Stimulated activated naive CD8-positive, alpha-beta T cell treated with anti-CD3 and anti-CD28 coated beads, Interleukin-15, amount 100 ng/mL, for 72 hours (primary cell): ENCODE measurements around the gene AKR1D1.
"Not testable (repeated sequence)": the region's sequence is repeated elsewhere in the genome, so short reads cannot be mapped to it uniquely, and the experiment has no call there.

Experiments
- ATAC-seq: fragments of 150-1000 bp; cut with Tn5 transposase; 2 replicates; pipeline ENCODE4 v1.10.0; 2021; ENCODE audit warnings: mild to moderate bottlenecking, moderate library complexity
- DNase-seq, 2 donors: peaks; one replicate each; pipeline ENCODE4 v3.0.0; 2021 to 2022
- H3K27ac Mint-ChIP-seq, 2 donors: one replicate each; pipeline ENCODE4 v1.8.0; 2022; ENCODE audit warnings: mild to moderate bottlenecking in 2 of 2, mixed read lengths in 2 of 2, moderate library complexity in 2 of 2
- H3K27me3 Mint-ChIP-seq: one replicate; pipeline ENCODE4 v1.8.0; 2022; ENCODE audit warnings: mixed read lengths
- H3K4me1 Mint-ChIP-seq: one replicate; pipeline ENCODE4 v1.8.0; 2022; ENCODE audit warnings: mild to moderate bottlenecking, mixed read lengths
- H3K4me3 Mint-ChIP-seq, 2 donors: one replicate each; pipeline ENCODE4 v1.8.0; 2022; ENCODE audit warnings: mild to moderate bottlenecking in 2 of 2, mixed read lengths in 2 of 2, moderate library complexity in 1 of 2
- H3K9me3 Mint-ChIP-seq, 2 donors: one replicate each; pipeline ENCODE4 v1.8.0; 2022; ENCODE audit warnings: mixed read lengths in 2 of 2

Gene AKR1D1

DNA sequence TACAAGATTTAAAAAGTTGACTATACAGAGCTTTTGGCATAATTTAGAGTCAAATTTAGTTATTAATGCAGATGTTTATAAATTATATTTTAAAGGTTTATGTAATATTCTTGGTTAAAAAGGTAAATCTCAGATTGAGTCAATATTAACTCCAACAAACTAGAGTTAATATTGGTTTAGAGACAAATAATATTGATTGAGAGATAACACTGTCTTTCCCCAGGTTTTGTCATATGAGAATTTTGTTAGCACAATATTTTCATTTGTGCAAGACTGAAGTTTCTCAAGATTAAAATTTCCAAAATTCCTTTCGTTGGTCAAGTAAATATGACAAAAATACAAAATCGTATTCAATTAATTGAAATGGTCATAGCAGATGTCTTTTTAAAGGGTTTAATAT, 12.9 kb upstream of the AKR1D1 start:
- peaks cover 4% of the 10 kb centered on the region for H3K27me3 Mint-ChIP-seq

DNA sequence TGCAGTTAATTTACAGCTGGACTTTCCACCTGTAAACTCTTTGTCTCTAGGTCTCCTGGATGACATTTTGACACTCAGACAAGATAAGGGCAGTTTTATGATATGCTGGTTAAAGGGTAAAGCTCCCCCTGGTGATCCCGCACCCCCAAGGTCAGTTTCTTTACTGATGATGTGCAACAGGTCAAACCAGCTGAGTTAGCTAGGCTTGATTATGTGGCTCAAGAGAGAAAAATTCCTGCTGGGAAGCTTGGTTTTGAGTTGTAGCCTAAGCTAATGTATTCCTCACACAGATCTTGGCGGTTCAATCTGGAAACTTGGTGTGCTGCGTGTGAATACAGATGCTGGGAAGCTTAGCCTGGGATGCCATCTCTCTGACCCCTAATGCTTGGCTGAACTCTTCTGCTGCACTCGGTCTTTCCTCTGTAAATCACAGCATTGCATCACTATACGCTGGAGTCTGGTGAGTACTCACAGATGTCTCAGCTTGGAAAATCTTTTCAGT, 11.4 kb upstream of the AKR1D1 start:
- DNase-seq = no peak
- no peak for ATAC-seq
- Mint-ChIP-seq H3K4me1 (peaks cover 5% of the 10 kb centered on the region), H3K4me3 (no peak overlapping the region), H3K27me3 (no peaks in the 10 kb centered on the region), H3K27ac (no peak overlapping the region), H3K9me3 (no peaks in the 10 kb centered on the region)

More for the DNA sequence above, 12.9 kb upstream of the AKR1D1 start:
- ATAC-seq = no peak
- H3K4me3 Mint-ChIP-seq = no peak overlapping the region
- DNase-seq = no peak
- H3K27ac Mint-ChIP-seq = no peak overlapping the region
- no peaks in the 10 kb centered on the region for H3K9me3 Mint-ChIP-seq
- peaks cover 5% of the 10 kb centered on the region for H3K4me1 Mint-ChIP-seq

DNA sequence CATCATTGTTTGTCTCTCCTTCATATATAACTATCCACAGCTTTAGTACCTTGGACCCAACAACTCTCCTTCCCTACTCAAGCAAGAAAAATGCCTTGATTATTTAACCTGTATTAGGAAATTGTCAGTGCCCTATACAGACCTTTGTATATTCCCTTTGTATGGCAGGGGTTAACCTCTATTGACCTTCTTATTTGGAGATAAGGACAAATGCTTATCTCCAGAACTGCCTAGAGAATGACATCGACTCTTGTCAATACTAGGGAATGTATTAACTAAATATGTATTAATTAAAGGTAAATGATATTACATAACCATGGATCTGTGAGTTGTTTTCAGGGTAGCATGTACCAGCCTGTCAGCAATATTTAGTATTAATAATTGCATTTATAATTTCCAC, 10.4 kb upstream of the AKR1D1 start:
- Mint-ChIP-seq H3K4me1 (peaks cover 5% of the 10 kb centered on the region), H3K9me3 (no peaks in the 10 kb centered on the region), H3K27me3 (no peaks in the 10 kb centered on the region), H3K4me3 (no peak overlapping the region), H3K27ac (no peak overlapping the region)
- ATAC-seq (no peak), DNase-seq (no peak)

DNA sequence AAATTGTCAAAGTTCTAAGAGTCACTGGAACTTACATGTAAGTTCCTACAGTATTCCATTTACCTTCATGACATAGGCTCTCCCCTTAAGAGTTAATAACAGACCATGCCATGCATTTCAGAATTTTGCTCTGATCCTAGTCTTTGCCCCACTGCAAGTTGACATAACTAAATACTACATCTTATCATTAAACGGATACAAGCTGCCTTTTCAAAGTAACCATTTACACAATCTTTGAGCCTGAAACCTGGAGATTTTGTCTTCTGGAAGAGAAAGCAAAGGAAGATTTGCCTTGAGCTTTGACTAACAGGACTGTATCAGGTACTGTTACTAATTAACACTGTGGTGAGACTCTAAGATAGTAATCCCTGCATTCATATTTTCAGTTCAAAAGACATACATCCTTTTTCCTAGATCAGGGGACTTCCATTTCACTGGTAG, 9.3 kb upstream of the AKR1D1 start:
- Mint-ChIP-seq H3K27me3 (no peaks in the 10 kb centered on the region), H3K4me1 (peaks cover 5% of the 10 kb centered on the region), H3K27ac (no peak overlapping the region), H3K9me3 (no peaks in the 10 kb centered on the region), H3K4me3 (no peak overlapping the region)
- ATAC-seq = no peak
- DNase-seq = no peak

DNA sequence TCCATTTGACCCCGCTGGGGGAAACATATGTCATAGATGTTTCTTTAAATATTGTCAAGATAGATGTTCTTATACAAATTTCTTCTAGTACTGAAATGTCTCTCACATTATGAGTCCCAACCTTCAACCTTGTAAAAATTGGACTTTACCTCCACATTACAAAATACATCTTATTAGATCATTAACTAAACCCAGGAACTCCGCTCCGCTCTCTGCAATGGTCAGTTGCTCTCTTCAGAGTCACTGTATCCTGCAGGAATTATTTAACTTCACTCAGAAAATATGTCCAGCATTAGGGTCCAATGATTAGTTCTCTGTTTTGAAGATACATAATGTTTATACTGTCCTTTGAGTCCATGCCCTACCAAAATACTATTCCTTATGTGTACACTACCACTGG, 8.5 kb upstream of the AKR1D1 start:
- Mint-ChIP-seq H3K4me3 (no peak overlapping the region), H3K27ac (no peak overlapping the region), H3K4me1 (peaks cover 5% of the 10 kb centered on the region), H3K27me3 (no peaks in the 10 kb centered on the region), H3K9me3 (no peaks in the 10 kb centered on the region)
- DNase-seq (no peak), ATAC-seq (no peak)

DNA sequence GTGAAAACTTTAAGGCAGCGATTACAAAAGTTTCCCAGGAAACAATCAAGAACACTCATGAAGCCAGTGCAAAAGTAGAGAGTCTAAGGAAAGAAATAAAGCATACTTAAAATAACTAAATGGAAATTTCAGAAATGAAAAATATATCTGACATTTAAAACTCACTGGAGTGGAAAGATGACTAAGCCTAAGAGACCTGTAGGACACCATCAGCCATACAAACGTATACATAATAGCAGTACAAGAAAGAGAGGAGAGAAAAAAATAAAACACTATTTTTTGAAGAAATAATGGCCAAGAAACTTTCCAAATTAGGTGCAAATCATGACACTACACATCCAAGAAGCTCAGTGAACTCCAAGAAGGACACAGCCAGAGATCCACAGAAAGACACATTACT, 5.4 kb upstream of the AKR1D1 start:
- no peak for DNase-seq
- Mint-ChIP-seq H3K9me3 (peaks cover 8 to 13% of the 10 kb centered on the region in 2 donors), H3K4me1 (peaks cover 5% of the 10 kb centered on the region), H3K27ac (peak overlapping the region in 1 of 2 donors; percentile 54), H3K4me3 (no peak overlapping the region), H3K27me3 (no peaks in the 10 kb centered on the region)
- no peak for ATAC-seq

DNA sequence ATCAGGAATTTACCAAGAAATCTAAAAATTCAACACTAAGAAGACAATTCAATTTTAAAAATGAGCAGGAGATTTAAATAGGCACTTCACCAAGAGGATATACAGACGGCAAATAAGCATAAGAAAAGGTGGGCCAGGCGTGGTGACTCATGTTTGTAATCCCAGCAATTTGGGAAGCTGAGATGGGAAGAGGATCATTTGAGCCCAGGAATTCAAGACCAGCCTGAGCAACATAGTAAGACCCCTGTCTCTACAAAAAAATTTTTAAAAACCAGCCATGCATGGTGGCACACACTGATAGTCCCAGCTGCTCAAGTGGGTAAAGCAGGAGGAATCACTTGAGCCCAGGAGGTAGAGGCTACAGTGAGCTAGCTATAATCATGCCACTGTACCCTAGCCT, 3.5 kb upstream of the AKR1D1 start:
- H3K4me1 Mint-ChIP-seq = no peaks in the 10 kb centered on the region
- no peak overlapping the region for H3K27ac Mint-ChIP-seq

DNA sequence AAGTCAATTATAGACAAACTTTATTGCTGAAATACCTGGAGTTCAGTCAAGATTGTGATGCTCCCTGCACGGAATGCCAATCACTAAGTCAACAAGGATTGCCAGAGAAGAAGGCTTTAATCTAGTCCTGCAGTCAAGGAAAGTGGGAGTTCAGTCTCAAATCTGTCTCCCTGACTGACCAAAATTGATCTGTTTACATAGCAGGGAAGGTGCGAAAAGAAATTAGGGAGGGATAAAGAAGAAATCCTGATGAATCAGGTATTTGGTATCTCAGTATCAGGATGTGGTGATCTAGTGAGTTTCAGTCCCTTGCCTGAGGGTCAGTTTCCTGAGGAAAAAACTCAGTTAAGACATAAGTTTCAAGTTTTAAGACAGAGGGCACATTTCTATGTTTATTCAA, 2.1 kb upstream of the AKR1D1 start:
- no peaks in the 10 kb centered on the region for H3K4me1 Mint-ChIP-seq
- H3K9me3 Mint-ChIP-seq = peaks cover 14 to 20% of the 10 kb centered on the region in 2 donors
- H3K4me3 Mint-ChIP-seq = no peak overlapping the region
- ATAC-seq = no peak
- DNase-seq = no peak
- no peaks in the 10 kb centered on the region for H3K27me3 Mint-ChIP-seq
- H3K27ac Mint-ChIP-seq = no peak overlapping the region

More for the DNA sequence above, 3.5 kb upstream of the AKR1D1 start:
- peaks cover 14 to 20% of the 10 kb centered on the region in 2 donors for H3K9me3 Mint-ChIP-seq
- no peak overlapping the region for H3K4me3 Mint-ChIP-seq
- ATAC-seq (no peak), DNase-seq (no peak)
- no peaks in the 10 kb centered on the region for H3K27me3 Mint-ChIP-seq

DNA sequence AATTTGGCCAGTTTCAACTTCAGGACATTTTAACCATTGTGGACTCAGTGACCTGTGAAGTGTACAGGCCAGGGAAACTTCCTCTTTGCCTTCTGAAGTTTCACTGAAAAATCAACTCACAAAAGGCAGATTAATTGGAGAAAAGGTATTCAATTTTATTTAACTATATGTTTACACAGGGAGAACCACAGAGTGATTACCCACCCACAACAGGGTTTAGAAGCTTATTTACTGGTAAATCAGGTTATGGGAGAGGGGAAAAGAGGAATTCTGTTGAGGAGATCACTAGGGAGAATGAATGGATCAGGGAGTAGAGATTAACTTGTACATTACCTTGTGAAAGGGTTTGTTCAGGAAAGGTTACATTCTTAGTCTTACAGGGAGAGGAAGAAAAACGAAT, 1.7 kb upstream of the AKR1D1 start:
- no peak overlapping the region for H3K4me3 Mint-ChIP-seq
- ATAC-seq = no peak
- peaks cover 14 to 20% of the 10 kb centered on the region in 2 donors for H3K9me3 Mint-ChIP-seq
- H3K27ac Mint-ChIP-seq = peak overlapping the region in 1 of 2 donors; percentile 4
- no peaks in the 10 kb centered on the region for H3K27me3 Mint-ChIP-seq
- no peak for DNase-seq
- no peaks in the 10 kb centered on the region for H3K4me1 Mint-ChIP-seq

DNA sequence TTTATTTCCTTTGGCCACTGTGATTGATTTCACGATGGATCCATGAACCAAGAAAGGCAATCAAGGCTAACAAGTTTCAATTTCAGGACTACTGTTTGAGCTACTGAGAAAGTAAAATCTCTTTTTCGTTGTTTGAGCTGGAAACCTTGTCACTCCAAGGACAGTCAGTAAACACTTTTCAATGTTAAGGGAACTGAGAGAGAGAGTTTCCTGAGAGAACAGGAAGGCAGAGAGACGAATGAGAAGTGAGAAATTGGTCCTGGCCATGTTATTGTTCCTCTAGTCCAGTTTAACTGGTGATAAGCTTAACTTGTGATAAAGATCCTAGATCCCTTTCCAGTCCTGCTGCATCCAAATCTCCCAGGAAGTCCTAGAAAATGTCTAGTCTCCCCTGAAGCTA, 909 bp upstream of the AKR1D1 start:
- Mint-ChIP-seq H3K4me3 (no peak overlapping the region), H3K4me1 (no peaks in the 10 kb centered on the region), H3K27me3 (no peaks in the 10 kb centered on the region), H3K9me3 (peaks cover 14 to 20% of the 10 kb centered on the region in 2 donors), H3K27ac (no peak overlapping the region)
- no peak for DNase-seq
- ATAC-seq = no peak

DNA sequence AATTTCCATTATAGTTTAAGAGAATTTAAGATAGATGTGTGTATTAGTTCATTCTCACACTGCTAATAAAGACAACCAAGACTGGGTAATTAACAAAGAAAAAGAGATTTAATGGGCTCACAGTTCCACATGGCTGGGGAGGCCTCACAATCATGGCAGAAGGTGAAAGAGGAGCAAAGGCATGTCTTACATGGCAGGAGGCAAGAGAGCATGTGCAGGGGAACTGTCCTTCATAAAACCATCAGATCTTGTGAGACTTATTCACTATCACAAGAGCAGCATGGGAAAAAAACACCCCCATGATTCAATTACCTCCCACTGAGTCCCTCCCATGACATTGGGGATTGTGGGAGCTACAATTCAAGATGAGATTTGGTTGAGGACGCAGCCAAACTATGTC, 473 bp upstream of the AKR1D1 start:
- H3K4me3 Mint-ChIP-seq, H3K27me3 Mint-ChIP-seq, H3K4me1 Mint-ChIP-seq, DNase-seq, ATAC-seq, H3K27ac Mint-ChIP-seq: not testable (repeated sequence)
- H3K9me3 Mint-ChIP-seq = peaks cover 14 to 20% of the 10 kb centered on the region in 2 donors

DNA sequence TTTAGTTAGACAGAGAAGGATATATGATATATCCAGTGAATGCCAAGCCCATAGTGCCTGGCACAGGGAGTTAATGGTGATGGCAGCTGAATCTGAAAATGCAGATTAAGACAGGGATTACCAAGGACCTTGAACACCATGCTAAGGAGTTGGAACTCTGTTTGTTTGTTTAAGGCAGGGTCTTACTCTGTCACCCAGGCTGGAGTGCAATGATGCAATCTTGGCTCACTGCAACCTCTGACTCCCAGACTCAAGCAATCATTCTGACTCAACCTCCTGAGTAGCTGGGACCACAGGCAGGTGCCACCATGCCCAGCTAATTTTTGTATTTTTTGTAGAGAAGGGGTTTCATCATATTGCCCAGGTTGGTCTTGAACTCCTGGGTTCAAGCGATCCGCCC, 1.6 kb downstream of the AKR1D1 start:
- no peaks in the 10 kb centered on the region for H3K4me1 Mint-ChIP-seq
- DNase-seq = no peak

DNA sequence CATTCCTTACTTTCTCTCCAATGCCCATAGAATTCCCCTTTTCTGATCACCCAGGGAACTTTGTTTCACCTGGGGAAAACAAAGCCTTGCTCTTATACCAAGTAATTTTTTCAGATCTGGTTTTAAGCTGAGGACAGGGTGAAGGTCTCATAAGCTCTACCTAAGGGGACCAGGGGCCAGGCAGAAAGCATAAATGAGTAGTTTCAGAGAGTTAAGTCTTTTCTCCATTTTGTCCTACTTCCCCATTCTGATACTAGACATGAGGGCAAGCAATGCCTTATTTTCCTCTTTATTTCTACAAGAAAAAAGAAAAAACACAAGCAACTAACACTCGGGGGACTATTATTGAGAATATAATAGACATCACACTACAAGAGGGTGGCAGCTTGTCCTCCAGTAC, 2.9 kb downstream of the AKR1D1 start:
- H3K9me3 Mint-ChIP-seq = peaks cover 14 to 17% of the 10 kb centered on the region in 2 donors
- no peaks in the 10 kb centered on the region for H3K4me1 Mint-ChIP-seq
- no peaks in the 10 kb centered on the region for H3K27me3 Mint-ChIP-seq
- no peak overlapping the region for H3K4me3 Mint-ChIP-seq
- ATAC-seq = no peak
- DNase-seq = no peak
- no peak overlapping the region for H3K27ac Mint-ChIP-seq

More for the DNA sequence above, 1.6 kb downstream of the AKR1D1 start:
- no peaks in the 10 kb centered on the region for H3K27me3 Mint-ChIP-seq
- H3K4me3 Mint-ChIP-seq = no peak overlapping the region
- H3K9me3 Mint-ChIP-seq = peaks cover 14 to 20% of the 10 kb centered on the region in 2 donors
- no peak for ATAC-seq
- no peak overlapping the region for H3K27ac Mint-ChIP-seq

DNA sequence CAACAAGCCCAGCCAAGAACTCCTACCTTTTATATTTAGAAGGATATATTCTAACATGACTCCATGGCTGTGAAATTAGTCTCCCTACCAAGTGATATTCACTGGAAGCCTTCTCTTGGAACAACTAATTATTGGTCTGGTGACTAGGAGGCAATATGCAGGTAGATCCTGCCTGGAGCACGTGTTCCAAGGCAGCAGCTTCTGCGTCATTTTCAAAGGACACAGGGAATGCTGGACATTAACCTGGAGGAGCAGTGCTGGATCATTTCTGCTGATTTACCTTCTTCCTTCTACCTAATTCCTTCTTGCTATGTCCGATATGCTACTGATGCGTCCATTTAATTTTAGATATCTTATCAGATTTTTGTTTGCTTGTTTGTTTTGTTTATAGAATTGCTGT, 5.6 kb downstream of the AKR1D1 start:
- Mint-ChIP-seq H3K27ac (no peak overlapping the region), H3K4me1 (no peaks in the 10 kb centered on the region), H3K27me3 (no peaks in the 10 kb centered on the region), H3K4me3 (no peak overlapping the region), H3K9me3 (peaks cover 0 to under 1% of the 10 kb centered on the region in 2 donors)
- ATAC-seq = no peak
- DNase-seq = no peak

DNA sequence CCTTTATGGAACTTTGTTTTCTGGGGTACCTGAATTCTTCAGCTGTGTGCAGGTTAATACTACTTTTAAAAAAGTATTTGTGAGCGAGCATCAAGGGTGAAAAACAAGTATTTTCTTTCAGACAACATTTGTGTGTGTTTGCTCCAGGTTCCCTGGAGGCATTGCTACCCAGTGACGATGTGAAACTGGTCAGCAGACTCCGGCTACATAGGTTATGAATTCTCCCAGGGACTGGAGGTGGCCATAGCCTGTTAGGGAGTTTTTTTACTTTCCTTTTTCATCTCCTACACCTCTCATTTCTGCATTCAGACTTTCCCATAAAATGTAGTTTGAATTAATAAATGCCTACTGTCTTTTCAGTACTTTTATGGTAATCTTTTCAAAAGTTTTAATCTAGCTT, 7.6 kb downstream of the AKR1D1 start:
- ATAC-seq (no peak), DNase-seq (no peak)
- Mint-ChIP-seq H3K4me3 (no peak overlapping the region), H3K27me3 (no peaks in the 10 kb centered on the region), H3K4me1 (no peaks in the 10 kb centered on the region), H3K27ac (peak overlapping the region in 1 of 2 donors; percentile 34), H3K9me3 (no peaks in the 10 kb centered on the region)

DNA sequence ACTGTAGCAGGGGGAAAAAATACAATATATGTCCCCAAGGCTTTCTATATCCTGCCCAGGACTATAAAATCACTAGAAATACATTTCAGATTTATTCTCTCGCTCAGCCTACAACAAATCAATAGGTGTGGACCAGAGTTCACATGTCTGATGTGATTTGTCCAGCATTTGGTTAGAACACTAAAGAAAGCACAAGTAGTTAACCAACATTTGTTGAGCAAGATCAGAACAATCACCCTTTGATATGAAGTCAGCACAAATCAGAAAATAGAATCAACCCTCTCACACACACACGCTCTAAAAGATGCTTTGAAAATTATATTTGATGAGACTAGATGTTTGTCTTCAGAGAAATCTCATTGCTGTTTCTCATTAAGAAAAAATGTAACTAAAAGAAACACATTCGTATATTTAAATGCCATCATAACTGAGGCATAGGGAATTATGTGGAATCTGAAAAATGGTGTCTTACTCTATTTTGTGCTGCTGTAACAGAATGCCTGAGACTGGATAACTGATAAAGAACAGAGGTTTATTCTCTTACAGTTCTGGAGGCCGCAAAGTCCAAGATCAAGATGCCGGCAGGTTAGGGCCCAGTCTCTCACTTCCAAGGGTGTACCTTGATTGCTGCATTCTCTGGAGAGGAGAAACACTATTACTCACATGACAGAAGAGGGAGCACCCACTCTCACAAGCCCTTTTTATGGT, 10.5 kb downstream of the AKR1D1 start:
- no peaks in the 10 kb centered on the region for H3K27me3 Mint-ChIP-seq
- H3K4me3 Mint-ChIP-seq = no peak overlapping the region
- H3K9me3 Mint-ChIP-seq = no peaks in the 10 kb centered on the region
- H3K27ac Mint-ChIP-seq = no peak overlapping the region
- DNase-seq (no peak), ATAC-seq (no peak)
- H3K4me1 Mint-ChIP-seq = no peaks in the 10 kb centered on the region
